DND-41 (cell line): Measurements from ENCODE around the gene EEF1A1.
"Not testable (repeated sequence)": the region's sequence is repeated elsewhere in the genome, so short reads cannot be mapped to it uniquely, and the experiment has no call there.

Experiments used
- EZH2 ChIP-seq: IDR thresholded peaks from 3 replicates; pipeline ENCODE4 v1.6.1; 2012; ENCODE audit warnings: borderline replicate concordance, low read depth, mild to moderate bottlenecking, moderate library complexity, low read length, inconsistent platforms; ENCODE audit not compliant: severe bottlenecking
- TF ChIP-seq, protein P1 (sequence below): IDR thresholded peaks from 2 replicates; pipeline ENCODE4 v1.5.1; 2012; ENCODE audit warnings: borderline replicate concordance, low read length, moderate library complexity, mild to moderate bottlenecking; ENCODE audit not compliant: poor library complexity, severe bottlenecking; ENCODE audit errors: extremely low read depth

DNA sequence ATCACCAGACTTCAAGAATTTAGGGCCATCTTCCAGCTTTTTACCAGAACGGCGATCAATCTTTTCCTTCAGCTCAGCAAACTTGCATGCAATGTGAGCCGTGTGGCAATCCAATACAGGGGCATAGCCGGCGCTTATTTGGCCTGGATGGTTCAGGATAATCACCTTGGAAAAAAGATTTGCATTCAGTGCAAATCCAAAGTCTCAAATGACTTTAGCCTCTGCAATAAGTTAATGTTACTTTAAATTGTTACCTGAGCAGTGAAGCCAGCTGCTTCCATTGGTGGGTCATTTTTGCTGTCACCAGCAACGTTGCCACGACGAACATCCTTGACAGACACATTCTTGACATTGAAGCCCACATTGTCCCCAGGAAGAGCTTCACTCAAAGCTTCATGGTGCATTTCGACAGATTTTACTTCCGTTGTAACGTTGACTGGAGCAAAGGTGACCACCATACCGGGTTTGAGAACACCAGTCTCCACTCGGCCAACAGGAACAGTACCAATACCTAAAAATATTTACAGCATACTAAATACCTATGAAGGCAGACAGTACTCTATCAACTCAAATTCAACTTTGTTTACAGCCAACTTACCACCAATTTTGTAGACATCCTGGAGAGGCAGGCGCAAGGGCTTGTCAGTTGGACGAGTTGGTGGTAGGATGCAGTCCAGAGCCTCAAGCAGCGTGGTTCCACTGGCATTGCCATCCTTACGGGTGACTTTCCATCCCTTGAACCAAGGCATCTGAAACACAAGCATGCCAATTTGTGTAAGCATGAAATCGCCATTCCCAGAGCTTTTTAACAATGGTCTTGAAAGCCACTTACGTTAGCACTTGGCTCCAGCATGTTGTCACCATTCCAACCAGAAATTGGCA is 2.5 kb downstream of the EEF1A1 start:
- TF ChIP-seq, protein P1, sequence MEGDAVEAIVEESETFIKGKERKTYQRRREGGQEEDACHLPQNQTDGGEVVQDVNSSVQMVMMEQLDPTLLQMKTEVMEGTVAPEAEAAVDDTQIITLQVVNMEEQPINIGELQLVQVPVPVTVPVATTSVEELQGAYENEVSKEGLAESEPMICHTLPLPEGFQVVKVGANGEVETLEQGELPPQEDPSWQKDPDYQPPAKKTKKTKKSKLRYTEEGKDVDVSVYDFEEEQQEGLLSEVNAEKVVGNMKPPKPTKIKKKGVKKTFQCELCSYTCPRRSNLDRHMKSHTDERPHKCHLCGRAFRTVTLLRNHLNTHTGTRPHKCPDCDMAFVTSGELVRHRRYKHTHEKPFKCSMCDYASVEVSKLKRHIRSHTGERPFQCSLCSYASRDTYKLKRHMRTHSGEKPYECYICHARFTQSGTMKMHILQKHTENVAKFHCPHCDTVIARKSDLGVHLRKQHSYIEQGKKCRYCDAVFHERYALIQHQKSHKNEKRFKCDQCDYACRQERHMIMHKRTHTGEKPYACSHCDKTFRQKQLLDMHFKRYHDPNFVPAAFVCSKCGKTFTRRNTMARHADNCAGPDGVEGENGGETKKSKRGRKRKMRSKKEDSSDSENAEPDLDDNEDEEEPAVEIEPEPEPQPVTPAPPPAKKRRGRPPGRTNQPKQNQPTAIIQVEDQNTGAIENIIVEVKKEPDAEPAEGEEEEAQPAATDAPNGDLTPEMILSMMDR, result not testable (repeated sequence)
- not testable (repeated sequence) for TF ChIP-seq EZH2
